Lung microvascular endothelial cell (primary cell): ENCODE data around the gene MAPK12. TPM values are rescaled to one million over a fixed set of nuclear protein-coding genes. Genes with fewer than 3 reads are reported as not detected.
A peak's percentile ranks its signal among the peaks of the same experiment; 100 is the strongest.

Experiments used
- DNase-seq, 2 donors: peaks; one replicate each; pipeline versions ENCODE4 v3.0.0 to v3.0.0-alpha.2; 2010; ENCODE audit warnings: low read depth in 2 of 2
- total RNA-seq: library from RNA; depleted of rRNA; stranded (reverse); fragments of >200 nt; gene quantifications from 2 replicates; pipeline ENCODE4 v1.2.1, GENCODE V29; 2014

The MAPK12 gene
- total RNA-seq, 1 donor from 2014 or later: 53.6 TPM

DNA sequence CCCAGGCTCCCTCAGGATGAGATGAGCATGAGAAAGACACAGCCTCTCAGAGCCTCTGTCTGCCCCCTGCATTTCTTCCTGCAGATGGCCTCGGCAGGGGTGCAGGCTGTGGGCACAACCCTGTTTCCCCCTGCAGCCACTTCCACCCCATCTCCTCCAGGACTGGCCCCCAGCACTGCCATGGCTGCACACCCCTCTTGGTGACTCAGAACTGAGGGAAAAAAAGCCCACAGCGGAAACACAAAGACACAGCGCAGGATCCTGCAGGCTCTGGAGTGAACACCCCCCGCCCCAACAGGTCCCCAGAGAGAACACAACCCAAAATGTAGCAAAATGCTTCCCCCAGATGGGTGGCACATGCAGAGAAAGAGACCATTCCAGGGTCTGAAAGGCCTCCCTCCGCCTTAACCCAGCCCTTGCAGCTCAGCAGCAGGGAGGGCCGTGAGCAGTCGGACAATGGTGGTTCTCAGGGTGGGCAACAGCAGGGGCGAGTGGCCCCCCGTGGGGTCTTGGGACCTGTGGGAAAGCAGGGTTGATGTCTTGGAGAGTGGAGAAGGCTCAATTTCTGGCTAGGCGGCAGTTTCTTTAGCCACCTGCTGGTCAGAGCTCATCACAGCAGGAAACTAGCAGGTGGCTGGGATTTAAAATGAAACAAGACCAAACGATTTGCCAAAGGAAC, 24.6 kb downstream of the MAPK12 start:
- DNase-seq: peak; percentile 47

- DNase-seq: no peak
Observed at GRCh38 chr22:50233223-50233622, 28.3 kb downstream of the MAPK12 start.

GRCh38 chr22:50232481-50233151, 28.9 kb downstream of the MAPK12 start:
- no peak for DNase-seq

DNA sequence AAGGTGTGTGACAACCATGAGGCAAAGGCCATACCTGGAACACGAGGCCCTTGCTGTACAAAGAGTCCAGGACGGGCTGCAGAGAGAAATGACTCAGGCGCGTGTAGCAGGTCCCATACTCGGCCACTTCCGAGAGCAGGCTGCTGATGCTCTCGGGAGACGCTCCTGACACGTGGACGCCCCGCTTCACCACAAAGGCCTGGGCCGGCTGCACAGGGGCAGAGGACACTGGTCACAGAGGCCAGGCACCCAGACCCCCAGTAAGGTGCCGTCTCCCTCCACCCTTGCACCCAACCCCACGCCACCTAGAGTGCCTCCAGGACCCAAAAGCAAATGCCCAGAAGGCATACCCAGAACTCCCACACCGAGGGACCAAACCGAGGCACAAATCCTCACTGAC, 32.1 kb downstream of the MAPK12 start:
- no peak for DNase-seq

GRCh38 chr22:50228366-50228765, 33.1 kb downstream of the MAPK12 start:
- DNase-seq: no peak

GRCh38 chr22:50227579-50228215, 33.8 kb downstream of the MAPK12 start:
- no peak for DNase-seq

GRCh38 chr22:50226875-50227165, 34.7 kb downstream of the MAPK12 start:
- DNase-seq: no peak

DNA sequence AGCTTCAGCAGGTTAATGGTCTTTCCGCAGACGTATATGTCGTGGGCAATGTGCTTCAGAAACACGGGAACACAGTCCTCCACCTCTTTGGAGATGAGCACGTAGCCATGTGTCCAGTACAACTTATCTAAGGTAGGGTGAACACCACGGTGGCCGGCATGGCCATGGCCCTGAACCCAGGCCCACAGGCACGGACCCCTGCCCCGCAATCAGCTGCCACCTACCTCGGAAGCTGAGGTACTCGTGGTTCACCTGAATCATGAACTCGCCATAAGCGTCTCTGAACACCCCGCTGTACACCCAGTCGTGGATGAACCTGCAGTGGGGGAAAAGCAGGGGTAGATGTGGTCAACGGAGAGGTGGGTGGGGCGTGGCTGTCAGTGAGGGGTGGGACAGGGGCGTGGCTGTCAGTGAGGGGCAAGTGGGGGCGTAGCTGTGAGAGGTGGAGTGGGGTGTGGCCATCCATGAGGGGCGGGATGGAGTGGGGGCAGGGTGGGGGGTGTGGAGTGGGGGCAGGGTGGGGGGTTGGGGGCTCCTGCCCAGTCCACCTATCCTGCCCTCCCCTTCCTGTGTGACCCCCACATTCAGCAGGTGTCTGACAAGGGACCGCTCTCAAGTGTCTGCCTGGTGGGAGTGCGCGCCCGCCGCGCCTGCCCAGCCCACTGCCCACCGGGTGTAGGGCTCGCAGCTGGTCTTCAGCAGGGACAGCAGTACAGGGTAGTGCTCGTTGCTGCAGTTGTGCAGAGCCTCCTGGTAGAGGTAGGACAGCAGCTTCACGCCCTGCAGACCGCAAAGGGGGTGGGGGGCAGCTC, 35.2 kb downstream of the MAPK12 start:
- DNase-seq: no peak

DNA sequence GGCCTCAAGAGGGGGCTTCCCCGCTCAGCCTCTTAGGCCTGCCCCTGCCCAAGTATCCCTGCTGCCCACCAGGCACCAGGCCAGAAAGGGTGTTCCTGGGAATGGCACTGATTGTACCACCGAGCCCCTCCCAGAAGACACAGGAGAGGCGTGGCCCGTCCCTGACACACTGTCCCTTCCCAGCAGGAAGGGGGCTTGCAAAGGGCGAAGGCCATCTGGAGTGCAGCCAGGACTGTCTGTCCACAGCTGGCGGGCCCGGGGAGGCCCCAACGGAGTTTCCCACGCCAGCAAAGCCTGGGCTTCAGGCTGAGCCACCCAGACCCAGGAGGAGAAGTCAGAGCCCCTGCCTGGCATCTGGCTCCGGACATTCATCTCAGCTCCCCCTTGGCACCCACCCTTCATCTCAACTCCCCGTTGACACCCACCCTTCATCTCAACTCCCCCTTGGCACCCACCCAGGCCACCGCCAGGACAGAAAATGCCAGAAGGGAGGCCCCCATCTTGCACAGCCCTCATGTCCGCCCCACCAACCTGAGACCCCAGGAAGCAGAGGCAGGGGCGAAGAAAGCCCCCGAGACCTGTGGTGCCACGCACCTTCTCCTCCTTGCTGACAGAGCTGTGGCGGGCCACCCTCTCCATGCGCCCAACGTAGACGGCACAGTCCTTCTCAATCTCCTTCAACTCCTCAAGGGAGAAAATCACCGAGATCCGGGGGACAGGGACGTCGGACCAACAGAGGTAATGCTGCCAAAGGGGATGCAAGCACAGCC, 36.1 kb downstream of the MAPK12 start:
- no peak for DNase-seq

DNA sequence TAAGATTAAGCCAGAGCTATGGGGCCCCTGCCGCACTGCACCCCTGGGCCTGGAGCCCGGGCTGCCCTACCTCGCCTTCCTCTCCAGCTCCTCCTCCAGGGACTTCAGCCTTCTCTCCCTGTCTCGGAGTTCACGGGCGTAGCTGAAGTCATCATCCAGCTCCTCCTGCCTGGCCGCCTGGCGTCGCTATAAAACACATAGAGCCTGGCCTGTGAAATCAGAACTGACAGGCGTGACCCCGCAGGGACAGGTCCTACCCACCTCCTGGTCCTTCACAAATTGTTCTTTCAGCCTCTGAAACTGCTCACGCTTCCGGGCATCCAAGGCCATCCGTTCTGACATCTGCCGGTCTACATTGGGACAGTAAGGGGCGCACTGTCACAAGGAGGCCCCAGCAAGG, 37.4 kb downstream of the MAPK12 start:
- DNase-seq: no peak

GRCh38 chr22:50222508-50222907, 39.0 kb downstream of the MAPK12 start:
- no peak for DNase-seq

DNA sequence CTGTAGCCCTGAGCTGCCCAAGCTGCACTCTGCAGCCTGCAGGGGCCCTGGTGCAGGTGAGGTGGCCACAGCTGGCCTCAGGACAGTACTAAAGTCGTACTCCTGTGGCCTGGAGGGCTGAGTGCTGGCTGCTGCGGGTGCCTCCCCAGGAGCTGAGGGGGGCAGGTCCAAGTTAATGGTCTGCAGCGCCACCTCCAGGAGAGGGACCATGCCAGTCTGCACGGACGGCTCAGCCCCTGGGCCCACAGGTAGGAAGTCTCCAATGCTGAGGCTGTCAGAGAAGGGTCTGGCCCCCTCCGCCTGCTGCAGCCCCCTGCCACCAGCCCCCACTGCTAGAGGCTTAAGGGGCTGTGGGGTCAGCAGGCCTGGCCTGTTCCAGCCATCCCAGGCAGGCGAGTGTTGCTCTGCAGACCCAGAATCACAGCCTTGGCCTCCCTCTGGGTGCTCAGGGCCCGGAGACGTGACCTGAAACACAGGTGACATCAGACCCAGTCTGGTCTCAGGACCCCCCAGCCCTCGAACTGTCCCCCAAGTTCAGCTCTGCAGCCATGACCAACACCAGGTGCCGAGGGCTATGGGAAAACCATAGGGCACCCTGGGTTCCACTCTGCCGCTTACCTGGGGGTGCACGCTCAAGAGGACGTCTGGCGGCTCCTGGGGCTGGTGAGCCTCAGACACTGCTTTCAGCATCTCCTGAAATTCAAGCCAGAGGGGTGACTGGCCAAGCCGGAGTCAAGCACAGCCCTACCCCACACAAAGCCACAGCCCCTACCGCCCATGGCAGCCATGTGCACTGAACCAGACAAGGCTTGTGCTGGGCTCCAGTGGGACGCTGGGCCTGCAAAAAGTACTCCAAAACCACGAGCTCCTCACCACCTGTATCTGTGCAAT, 39.8 kb downstream of the MAPK12 start:
- no peak for DNase-seq

GRCh38 chr22:50220603-50221409, 40.7 kb downstream of the MAPK12 start:
- no peak for DNase-seq

DNA sequence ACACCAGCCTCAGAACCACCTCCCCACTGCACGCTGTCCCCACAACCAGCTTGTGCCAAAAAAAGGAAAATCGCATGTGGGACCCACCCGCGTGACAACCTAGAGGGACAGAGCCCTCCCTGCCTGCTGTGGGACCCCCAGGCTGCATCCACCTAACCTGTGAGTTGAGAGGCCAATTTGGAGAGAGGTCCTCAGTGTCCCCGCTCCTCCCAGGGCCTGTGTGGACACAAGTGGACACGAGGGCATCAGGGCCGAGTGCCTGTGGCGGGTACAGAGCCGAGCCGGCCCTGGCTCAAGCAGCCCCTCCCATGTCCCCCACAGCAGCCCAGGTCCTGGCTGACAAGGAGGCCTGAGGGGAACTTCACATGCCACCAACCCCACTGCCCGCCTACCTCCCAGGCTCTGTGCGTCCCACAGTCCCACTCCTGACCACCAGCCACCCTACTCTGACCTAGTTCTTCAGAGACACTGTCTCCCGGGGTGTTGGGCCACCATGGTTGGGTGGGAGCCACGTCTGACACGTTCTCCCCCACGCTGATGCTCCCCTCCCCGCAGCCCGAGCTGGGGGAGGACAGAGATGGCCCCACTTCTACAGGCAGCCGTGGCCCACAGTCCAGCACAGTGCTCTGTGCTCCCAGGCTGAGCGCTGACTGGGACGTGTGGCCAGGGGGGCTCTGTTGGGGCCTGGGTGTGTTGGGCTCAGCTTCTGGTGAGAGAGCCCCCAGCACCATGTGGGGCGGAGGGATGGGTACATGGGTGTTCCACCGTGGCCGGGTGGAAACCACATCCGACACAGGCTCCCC, 41.5 kb downstream of the MAPK12 start:
- no peak for DNase-seq

GRCh38 chr22:50218996-50219727, 42.3 kb downstream of the MAPK12 start:
- DNase-seq: peak; percentile 63 to 94

GRCh38 chr22:50218153-50218995, 43.1 kb downstream of the MAPK12 start:
- no peak for DNase-seq

DNA sequence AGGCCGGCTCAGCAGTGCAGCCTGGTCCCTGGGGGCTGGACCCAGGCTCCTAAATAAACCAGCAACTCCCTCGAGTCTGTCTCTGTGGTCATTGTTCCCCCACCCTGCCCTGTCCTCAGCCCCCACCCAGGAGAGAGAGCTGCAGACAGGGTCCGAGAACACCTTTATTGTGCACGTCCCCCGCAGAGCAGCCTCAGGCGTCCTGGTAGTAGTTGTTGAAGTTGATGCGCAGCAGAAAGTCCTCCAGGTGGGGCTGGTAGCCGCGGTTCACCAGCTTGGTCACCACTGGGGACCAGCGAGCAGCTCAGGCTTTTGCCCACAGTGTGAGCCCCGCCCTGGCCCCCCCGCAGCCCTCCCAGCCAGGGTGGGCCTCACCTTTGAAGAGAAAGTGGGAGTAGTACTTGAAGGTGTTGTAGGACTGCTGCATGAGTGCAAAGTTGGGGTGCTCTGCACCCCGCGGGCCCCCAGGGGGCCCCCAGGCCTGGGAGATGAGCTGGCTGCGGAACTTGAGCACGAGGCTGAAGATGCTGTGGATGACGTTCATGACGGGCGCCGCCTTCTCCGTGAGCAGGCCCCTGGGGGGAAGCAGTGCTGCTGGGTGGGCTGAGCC, 43.8 kb downstream of the MAPK12 start:
- no peak for DNase-seq
